Placental pericyte (primary cell): ENCODE data around the gene CSPG4. TPM values are rescaled to one million over a fixed set of nuclear protein-coding genes. Genes with fewer than 3 reads are reported as not detected.

Experiments used
- total RNA-seq: library from RNA; depleted of rRNA; stranded (reverse); fragments of >200 nt; gene quantifications from 2 replicates; pipeline ENCODE4 v1.2.3, GENCODE V29; 2012

The CSPG4 gene, protein sequence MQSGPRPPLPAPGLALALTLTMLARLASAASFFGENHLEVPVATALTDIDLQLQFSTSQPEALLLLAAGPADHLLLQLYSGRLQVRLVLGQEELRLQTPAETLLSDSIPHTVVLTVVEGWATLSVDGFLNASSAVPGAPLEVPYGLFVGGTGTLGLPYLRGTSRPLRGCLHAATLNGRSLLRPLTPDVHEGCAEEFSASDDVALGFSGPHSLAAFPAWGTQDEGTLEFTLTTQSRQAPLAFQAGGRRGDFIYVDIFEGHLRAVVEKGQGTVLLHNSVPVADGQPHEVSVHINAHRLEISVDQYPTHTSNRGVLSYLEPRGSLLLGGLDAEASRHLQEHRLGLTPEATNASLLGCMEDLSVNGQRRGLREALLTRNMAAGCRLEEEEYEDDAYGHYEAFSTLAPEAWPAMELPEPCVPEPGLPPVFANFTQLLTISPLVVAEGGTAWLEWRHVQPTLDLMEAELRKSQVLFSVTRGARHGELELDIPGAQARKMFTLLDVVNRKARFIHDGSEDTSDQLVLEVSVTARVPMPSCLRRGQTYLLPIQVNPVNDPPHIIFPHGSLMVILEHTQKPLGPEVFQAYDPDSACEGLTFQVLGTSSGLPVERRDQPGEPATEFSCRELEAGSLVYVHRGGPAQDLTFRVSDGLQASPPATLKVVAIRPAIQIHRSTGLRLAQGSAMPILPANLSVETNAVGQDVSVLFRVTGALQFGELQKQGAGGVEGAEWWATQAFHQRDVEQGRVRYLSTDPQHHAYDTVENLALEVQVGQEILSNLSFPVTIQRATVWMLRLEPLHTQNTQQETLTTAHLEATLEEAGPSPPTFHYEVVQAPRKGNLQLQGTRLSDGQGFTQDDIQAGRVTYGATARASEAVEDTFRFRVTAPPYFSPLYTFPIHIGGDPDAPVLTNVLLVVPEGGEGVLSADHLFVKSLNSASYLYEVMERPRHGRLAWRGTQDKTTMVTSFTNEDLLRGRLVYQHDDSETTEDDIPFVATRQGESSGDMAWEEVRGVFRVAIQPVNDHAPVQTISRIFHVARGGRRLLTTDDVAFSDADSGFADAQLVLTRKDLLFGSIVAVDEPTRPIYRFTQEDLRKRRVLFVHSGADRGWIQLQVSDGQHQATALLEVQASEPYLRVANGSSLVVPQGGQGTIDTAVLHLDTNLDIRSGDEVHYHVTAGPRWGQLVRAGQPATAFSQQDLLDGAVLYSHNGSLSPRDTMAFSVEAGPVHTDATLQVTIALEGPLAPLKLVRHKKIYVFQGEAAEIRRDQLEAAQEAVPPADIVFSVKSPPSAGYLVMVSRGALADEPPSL (N-terminal part only)
- 15.3 and 83.2 TPM in 2 replicates for total RNA-seq

DNA sequence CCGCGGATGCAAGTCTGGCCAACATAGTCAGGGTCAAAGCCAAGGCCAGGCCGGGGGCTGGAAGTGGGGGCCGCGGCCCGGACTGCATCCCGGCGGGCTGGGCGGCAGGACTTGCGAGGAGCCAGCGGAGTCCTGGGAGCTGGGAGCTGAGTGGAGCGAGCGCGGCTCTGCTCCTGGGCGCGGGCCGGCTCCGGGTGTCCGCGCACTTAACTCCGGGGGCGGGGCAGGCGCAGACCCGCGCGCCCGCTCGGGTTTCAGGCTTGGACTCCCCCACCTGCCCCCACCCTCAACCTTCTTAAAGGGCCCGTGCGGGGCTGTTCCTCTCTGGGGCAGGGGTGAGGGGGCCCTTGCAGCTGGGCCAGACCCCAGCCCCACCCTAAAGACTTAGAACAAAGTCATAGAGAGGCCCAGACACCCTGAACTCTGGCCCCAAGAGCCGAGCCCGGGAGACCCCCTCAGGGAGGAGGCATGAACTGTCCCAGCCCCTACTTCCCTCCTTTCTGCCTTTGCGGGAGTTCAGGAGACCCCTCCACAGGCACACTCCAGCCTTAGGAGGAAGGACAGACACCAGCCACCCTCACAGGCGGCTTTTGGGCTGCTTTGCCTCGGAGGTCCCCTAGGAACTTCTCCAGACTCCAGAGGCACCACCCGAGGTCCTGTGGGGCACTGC is at the start of gene CSPG4:
Gene CSPG4 (minus strand): TSS at position 181 of the 670 bp plus-strand sequence. CDS start 93 bp downstream, at position 88.

DNA sequence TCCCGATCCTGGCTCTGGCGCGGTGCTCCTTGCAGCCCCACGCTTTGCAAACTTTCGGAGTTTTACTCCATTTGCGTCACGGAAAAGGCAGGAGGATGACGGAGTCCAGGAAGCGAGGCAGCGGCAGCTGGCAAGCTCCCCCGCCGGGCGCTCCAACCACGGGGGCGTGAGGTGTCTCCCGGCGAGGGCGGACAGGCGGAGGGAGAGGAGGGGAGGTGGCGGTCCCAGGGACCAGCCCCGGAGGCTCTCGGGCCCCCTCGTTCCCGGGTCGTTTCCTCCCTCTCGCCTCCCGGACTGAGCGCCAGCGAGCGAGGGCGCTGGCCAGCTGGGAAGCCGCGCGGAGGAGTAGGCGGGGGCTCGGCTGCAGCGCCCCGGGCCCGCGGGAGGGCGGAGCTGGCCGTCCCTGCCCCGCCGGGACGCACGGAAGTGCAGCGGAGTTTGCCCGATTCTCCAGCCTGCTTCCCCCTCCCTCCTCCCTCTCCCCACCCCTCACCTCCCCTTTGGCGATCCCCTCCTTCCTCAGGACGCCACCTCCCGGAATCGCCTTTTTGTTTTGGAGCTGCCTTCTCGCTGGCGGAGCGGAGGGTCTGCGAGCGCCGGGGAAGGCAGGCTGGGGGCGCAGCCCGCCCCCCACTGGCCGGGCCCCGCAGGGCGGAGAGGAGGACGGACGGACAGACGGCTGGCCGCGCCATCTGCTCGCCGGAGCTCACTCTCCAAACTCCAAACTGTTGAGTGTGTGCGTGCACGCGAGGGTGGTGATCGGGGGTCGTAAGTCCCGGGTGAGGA is 65.1 kb downstream of the CSPG4 start, which contains the start of gene SNX33:
Gene SNX33 (plus strand): TSS at position 543 of the 786 bp plus-strand sequence. CDS start 1,191 bp downstream, outside the sequence.

DNA sequence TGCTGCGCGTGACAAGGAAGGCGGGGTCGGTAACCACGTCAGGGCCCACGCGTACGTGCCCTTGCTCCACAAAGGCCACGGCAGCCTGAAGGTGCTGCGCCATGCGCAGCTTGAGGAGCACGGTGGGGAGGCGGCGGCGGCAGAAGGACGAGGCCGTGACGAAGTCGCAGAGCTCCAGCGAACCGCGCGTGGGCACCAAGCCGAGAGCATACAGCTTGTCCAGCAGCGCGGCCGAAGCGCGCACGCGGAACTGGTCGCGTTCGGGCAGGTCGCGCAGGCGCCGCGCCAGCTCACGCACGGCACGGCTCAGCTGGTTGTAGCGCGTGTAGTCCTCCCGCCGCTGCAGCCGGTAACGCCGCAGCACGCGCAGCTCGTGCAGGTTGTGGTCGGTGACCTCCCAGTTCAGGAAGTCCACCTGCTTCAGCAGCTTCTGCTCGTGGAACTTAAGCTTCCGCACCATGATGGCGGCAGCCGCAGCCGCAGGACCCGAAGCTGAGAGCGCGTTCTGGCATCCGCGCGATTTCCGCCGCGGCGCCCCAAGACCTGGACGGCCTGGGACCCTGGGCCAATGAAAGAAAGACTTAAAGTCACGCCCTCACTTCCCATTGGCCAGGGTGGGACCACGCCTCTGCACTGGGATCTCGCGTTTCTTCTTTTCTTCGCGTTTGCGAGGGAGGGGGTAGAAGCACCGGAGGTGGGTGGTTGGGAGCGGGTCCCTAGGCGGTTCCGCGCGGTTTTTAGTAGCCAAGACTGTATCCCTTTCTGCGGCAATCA is 72.8 kb downstream of the CSPG4 start, which contains the start of gene IMP3:
Gene IMP3 (minus strand): TSS at position 516 of the 774 bp plus-strand sequence. CDS start 56 bp downstream, at position 460.

DNA sequence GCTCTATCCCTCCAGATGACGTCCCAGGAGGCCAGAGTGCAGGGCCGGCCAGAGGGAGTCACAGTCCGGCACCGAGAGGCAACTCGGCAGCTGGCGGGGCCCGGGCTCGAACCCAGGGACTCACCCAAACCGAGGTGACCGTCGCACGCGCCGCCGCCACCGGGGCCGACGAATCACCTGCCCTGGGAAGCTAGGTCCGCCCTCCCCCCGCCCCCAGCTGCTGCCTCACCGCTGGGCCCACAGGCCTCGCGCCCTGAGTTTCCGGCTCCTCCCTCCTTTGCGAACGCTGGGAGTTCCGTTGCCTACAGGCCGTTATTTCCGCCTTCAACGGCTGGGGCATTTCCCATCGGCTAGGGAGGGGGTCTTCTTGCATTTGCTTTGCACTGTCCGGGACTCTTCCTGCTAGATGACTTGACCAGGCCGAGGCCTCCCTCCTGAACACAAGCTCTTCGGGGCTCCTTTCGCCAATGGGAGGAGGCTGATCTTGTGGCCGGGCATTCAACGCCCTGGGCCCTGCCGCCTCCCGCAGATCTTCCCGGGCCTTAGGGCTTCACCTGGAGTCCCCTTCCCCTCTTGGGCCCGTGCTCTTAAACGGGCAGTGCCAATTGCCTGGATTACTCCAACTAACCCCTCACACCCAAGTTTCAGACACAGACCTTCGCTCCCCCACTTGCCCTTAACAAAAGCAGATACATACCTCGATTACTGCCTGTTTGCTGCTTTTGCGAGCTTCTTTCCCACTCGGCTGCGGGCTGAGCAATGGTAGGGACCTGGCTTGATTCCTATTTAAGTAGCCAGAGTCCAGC is 86.9 kb downstream of the CSPG4 start, which contains the start of gene SNUPN:
Gene SNUPN (minus strand): TSS at position 184 of the 806 bp plus-strand sequence. CDS start 4,674 bp downstream, outside the sequence.

Other genes starting within 250 kb of the CSPG4 start
- gene PTPN9, start 133.5 kb downstream of the CSPG4 start, total RNA-seq: 28.9 and 31.4 TPM in 2 replicates
- gene SNUPN, start 87.1 kb downstream of the CSPG4 start, total RNA-seq: 20.6 and 34.8 TPM in 2 replicates
- 100 and 101 TPM in 2 replicates for gene IMP3, start 72.6 kb downstream of the CSPG4 start, total RNA-seq
- gene SNX33, start 64.9 kb downstream of the CSPG4 start, total RNA-seq: 22.5 and 28.2 TPM in 2 replicates
- gene UBE2Q2, start 130.6 kb upstream of the CSPG4 start, total RNA-seq: 47.7 and 62.3 TPM in 2 replicates
- gene FBXO22, start 191.0 kb upstream of the CSPG4 start, total RNA-seq: 40.9 and 60.4 TPM in 2 replicates